HepG2 (cell line): ENCODE results near the gene LDLRAD4.

Experiments used
- BRD4 ChIP-seq: sonication (generic); formaldehyde crosslinking; IDR thresholded peaks from 2 replicates; pipeline ENCODE4 v1.4.0; 2020; ENCODE audit warnings: missing genetic modification reagents
- CENPT ChIP-seq: sonication (generic); formaldehyde crosslinking; IDR thresholded peaks from 2 replicates; pipeline ENCODE4 v1.8.0; 2022; ENCODE audit warnings: low read depth, mild to moderate bottlenecking, moderate library complexity, missing genetic modification reagents
- CHD2 ChIP-seq: IDR thresholded peaks from 2 replicates; pipeline ENCODE4 v1.6.1; 2011; ENCODE audit warnings: low read depth, low read length, improper control_type of control experiment
- FOXP4 ChIP-seq: sonication (generic); formaldehyde crosslinking; IDR thresholded peaks from 2 replicates; pipeline ENCODE4 v1.4.0; 2020; ENCODE audit warnings: missing genetic modification reagents
- HIC2 ChIP-seq: sonication (generic); formaldehyde crosslinking; IDR thresholded peaks from 2 replicates; pipeline ENCODE4 v1.9.0; 2022; ENCODE audit warnings: low read depth, missing genetic modification reagents
- NR2F1 ChIP-seq, 2 experiments: fragments of 450-650 bp in 1 of 2; formaldehyde crosslinking in 1 of 2; IDR thresholded peaks; 2 replicates each; pipeline versions ENCODE4 v1.5.0 to v1.6.1; 2016 to 2020; ENCODE audit warnings: mild to moderate bottlenecking in 1 of 2, missing compliant biosample characterization in 1 of 2, missing genetic modification reagents in 1 of 2, moderate library complexity in 1 of 2
- PBX3 ChIP-seq: sonication (generic); formaldehyde crosslinking; IDR thresholded peaks from 2 replicates; pipeline ENCODE4 v1.8.1; 2023; ENCODE audit warnings: missing genetic modification reagents, inconsistent platforms, borderline replicate concordance
- PHF21A ChIP-seq: sonication (generic); formaldehyde crosslinking; IDR thresholded peaks from 2 replicates; pipeline ENCODE4 v1.5.0; 2020; ENCODE audit warnings: mild to moderate bottlenecking, missing genetic modification reagents
- RAD21 ChIP-seq: fragments of 450-650 bp; formaldehyde crosslinking; IDR thresholded peaks from 2 replicates; pipeline ENCODE4 v1.5.0; 2020; ENCODE audit warnings: mild to moderate bottlenecking
- ZBTB4 ChIP-seq: sonication (generic); formaldehyde crosslinking; IDR thresholded peaks from 2 replicates; pipeline ENCODE4 v1.4.0; 2020; ENCODE audit warnings: missing genetic modification reagents, mild to moderate bottlenecking, borderline replicate concordance
- ZBTB43 ChIP-seq: sonication (generic); formaldehyde crosslinking; conservative IDR thresholded peaks from 2 replicates; pipeline ENCODE4 v1.4.0; 2020; ENCODE audit warnings: missing genetic modification reagents
- ZMAT3 ChIP-seq: sonication (generic); formaldehyde crosslinking; conservative IDR thresholded peaks from 2 replicates; pipeline ENCODE4 v1.7.0; 2021; ENCODE audit warnings: missing genetic modification reagents
- ZNF614 ChIP-seq: IDR thresholded peaks from 2 replicates; pipeline ENCODE4 v1.6.1; 2018; ENCODE audit warnings: missing biosample characterization, missing genetic modification reagents, inconsistent platforms, borderline replicate concordance

GRCh38 chr18:13241893-13242175, 23.3 kb downstream of the LDLRAD4 start:
- TF ChIP-seq CHD2: no peak
- no peak for TF ChIP-seq ZBTB4 (CRISPR knock-in tag)
- no peak for TF ChIP-seq NR2F1 (CRISPR knock-in tag; IDR thresholded peaks at IDR 0.05)
- no peak for TF ChIP-seq PBX3 (CRISPR knock-in tag)
- TF ChIP-seq CENPT: no peak
- TF ChIP-seq BRD4: no peak
- TF ChIP-seq FOXP4: no peak
- TF ChIP-seq ZMAT3 (CRISPR knock-in tag): no peak
- no peak for TF ChIP-seq ZBTB43 (CRISPR knock-in tag)
- no peak for TF ChIP-seq RAD21 (CRISPR knock-in tag)
- no peak for TF ChIP-seq ZNF614
- TF ChIP-seq HIC2: no peak
- TF ChIP-seq PHF21A (CRISPR knock-in tag): no peak
